H1 (cell line): ENCODE measurements around the gene ASMTL. TPM values are rescaled to one million over a fixed set of nuclear protein-coding genes. Genes with fewer than 3 reads are reported as not detected.

Source experiments
- CTCF ChIA-PET: fragments of 300-600 bp; sonication (Branson Sonifier 250); formaldehyde crosslinking; loops from one replicate; lab custom pipeline; 2021; ENCODE audit not compliant: partially characterized antibody; lab: Charles Lee
- POLR2A ChIA-PET: fragments of 300-600 bp; sonication (Branson Sonifier 250); formaldehyde crosslinking; loops from one replicate; lab custom pipeline; 2021; ENCODE audit warnings: inconsistent platforms; ENCODE audit not compliant: partially characterized antibody; lab: Charles Lee
- DNase-seq, 2 experiments: peaks; one replicate each; pipeline versions ENCODE4 v3.0.0 to v3.0.0-alpha.2; 2010 to 2022; ENCODE audit warnings: low spot score in 2 of 2, low read depth in 1 of 2, mixed read lengths in 1 of 2
- FAIRE-seq: peaks from 2 replicates; lab custom pipeline; 2011; peaks lifted over from hg19 to GRCh38; lab: Jason Lieb, UNC
- H2AFZ ChIP-seq: 2 replicates; pipeline ENCODE4 v1.8.1; 2012; ENCODE audit warnings: low read length, inconsistent platforms
- H2AK5ac ChIP-seq: 2 replicates; pipeline ENCODE4 v1.6.1; 2013; ENCODE audit warnings: low read depth, low read length
- H2BK120ac ChIP-seq: replicated peaks from 2 replicates; pipeline ENCODE3; 2013; ENCODE audit warnings: low read depth, low read length, inconsistent platforms
- H2BK12ac ChIP-seq: 2 replicates; pipeline ENCODE4 v1.6.1; 2013; ENCODE audit warnings: low read depth, low read length
- H2BK15ac ChIP-seq: 2 replicates; pipeline ENCODE4 v1.6.1; 2013; ENCODE audit warnings: low read length
- H2BK20ac ChIP-seq: 2 replicates; pipeline ENCODE4 v1.6.1; 2013; ENCODE audit warnings: low read length
- H2BK5ac ChIP-seq: 2 replicates; pipeline ENCODE4 v1.6.1; 2013; ENCODE audit warnings: low read depth, low read length
- H3K14ac ChIP-seq: 2 replicates; pipeline ENCODE4 v1.6.1; 2013; ENCODE audit warnings: inconsistent platforms; ENCODE audit not compliant: insufficient read length
- H3K18ac ChIP-seq: 2 replicates; pipeline ENCODE4 v1.6.1; 2013; ENCODE audit warnings: low read length; ENCODE audit errors: extremely low read depth
- H3K23ac ChIP-seq: 2 replicates; pipeline ENCODE4 v1.6.1; 2013; ENCODE audit warnings: inconsistent platforms; ENCODE audit not compliant: insufficient read length
- H3K23me2 ChIP-seq: 2 replicates; pipeline ENCODE4 v1.6.1; 2013; ENCODE audit warnings: low read depth, low read length
- H3K27ac ChIP-seq: 2 replicates; pipeline ENCODE4 v1.6.1; 2011; ENCODE audit warnings: low read depth, low read length, inconsistent platforms
- H3K27me3 ChIP-seq, 4 experiments: replicated peaks in 1 of 4; 1 replicate in 1 of 4; 2 replicates in 3 of 4; pipeline versions ENCODE4 v1.6.1 to v1.8.1; 2011 to 2013; ENCODE audit warnings: low read length in 3 of 4, mild to moderate bottlenecking in 3 of 4, inconsistent platforms in 2 of 4, mixed read lengths in 2 of 4, moderate library complexity in 1 of 4; ENCODE audit not compliant: control insufficient read depth in 3 of 4, insufficient read depth in 3 of 4; ENCODE audit errors: extremely low read depth in 1 of 4
- H3K36me3 ChIP-seq, 4 experiments: 2 replicates each; pipeline versions ENCODE4 v1.6.1 to v1.8.1; 2011 to 2013; ENCODE audit warnings: mild to moderate bottlenecking in 4 of 4, low read length in 3 of 4, moderate library complexity in 2 of 4, control low read depth in 1 of 4, inconsistent platforms in 1 of 4; ENCODE audit not compliant: insufficient read depth in 4 of 4, control insufficient read depth in 2 of 4
- H3K4ac ChIP-seq: replicated peaks from 2 replicates; pipeline ENCODE3; 2013; ENCODE audit warnings: low read length, low read depth, mixed read lengths, inconsistent platforms; ENCODE audit not compliant: insufficient read length
- H3K4me1 ChIP-seq, 4 experiments: replicated peaks in 1 of 4; 1 replicate in 1 of 4; 2 replicates in 3 of 4; pipeline versions ENCODE4 v1.6.1 to v1.8.1; 2011 to 2013; ENCODE audit warnings: low read length in 3 of 4, inconsistent platforms in 2 of 4, mixed read lengths in 1 of 4; ENCODE audit not compliant: insufficient read depth in 4 of 4, control insufficient read depth in 3 of 4
- H3K4me2 ChIP-seq, 2 experiments: 2 replicates each; pipeline versions ENCODE4 v1.6.1 to v1.8.1; 2011 to 2013; ENCODE audit warnings: low read depth in 2 of 2, low read length in 2 of 2, control low read depth in 1 of 2, inconsistent platforms in 1 of 2, mild to moderate bottlenecking in 1 of 2; ENCODE audit not compliant: insufficient read depth in 1 of 2
- H3K4me3 ChIP-seq, 4 experiments: fragments of 200-600, 300-600 bp in 1 of 4; sonication (generic), shearing (Covaris generic), sonication (Bioruptor Twin) in 1 of 4; 2 replicates each; pipeline versions ENCODE4 v1.5.1 to v1.8.1; 2011 to 2016; ENCODE audit warnings: low read length in 4 of 4, low read depth in 3 of 4, control low read depth in 2 of 4, inconsistent platforms in 2 of 4, mild to moderate bottlenecking in 2 of 4, mixed read lengths in 1 of 4, moderate library complexity in 1 of 4; ENCODE audit not compliant: insufficient read depth in 2 of 4; ENCODE audit errors: extremely low read depth in 1 of 4
- H3K56ac ChIP-seq: replicated peaks from 2 replicates; pipeline ENCODE3; 2013; ENCODE audit warnings: low read depth, mild to moderate bottlenecking, mixed read lengths, low read length, inconsistent platforms; ENCODE audit not compliant: insufficient read length
- H3K79me1 ChIP-seq: 2 replicates; pipeline ENCODE4 v1.6.1; 2013; ENCODE audit warnings: low read depth, low read length, control low read depth
- H3K79me2 ChIP-seq, 2 experiments: 2 replicates each; pipeline versions ENCODE4 v1.6.1 to v1.8.1; 2012 to 2013; ENCODE audit warnings: low read length in 2 of 2, mild to moderate bottlenecking in 2 of 2, inconsistent platforms in 1 of 2; ENCODE audit not compliant: insufficient read depth in 2 of 2, control insufficient read depth in 1 of 2
- H3K9ac ChIP-seq, 4 experiments: replicated peaks in 1 of 4; 1 replicate in 1 of 4; 2 replicates in 3 of 4; pipeline versions ENCODE4 v1.6.1 to v1.8.1; 2011 to 2013; ENCODE audit warnings: low read depth in 3 of 4, low read length in 3 of 4, control low read depth in 2 of 4, mild to moderate bottlenecking in 2 of 4, moderate library complexity in 2 of 4, inconsistent platforms in 1 of 4; ENCODE audit errors: extremely low read depth in 1 of 4
- H3K9me3 ChIP-seq, 2 experiments: 2 replicates each; pipeline versions ENCODE4 v1.6.1 to v1.8.1; 2012 to 2013; ENCODE audit warnings: mild to moderate bottlenecking in 2 of 2, moderate library complexity in 2 of 2, control low read depth in 1 of 2, inconsistent platforms in 1 of 2, low read depth in 1 of 2, low read length in 1 of 2, mixed read lengths in 1 of 2; ENCODE audit not compliant: insufficient read depth in 2 of 2
- H4K20me1 ChIP-seq, 2 experiments: replicated peaks in 1 of 2; 2 replicates each; pipeline versions ENCODE3 to v1.8.1; 2011 to 2013; ENCODE audit warnings: inconsistent platforms in 2 of 2, low read length in 2 of 2, mild to moderate bottlenecking in 1 of 2; ENCODE audit not compliant: insufficient read depth in 2 of 2, control insufficient read depth in 1 of 2
- H4K5ac ChIP-seq: 2 replicates; pipeline ENCODE4 v1.6.1; 2013; ENCODE audit warnings: low read length, low read depth, mixed read lengths, inconsistent platforms; ENCODE audit not compliant: insufficient read length
- H4K8ac ChIP-seq: 2 replicates; pipeline ENCODE4 v1.8.0; 2013; ENCODE audit warnings: mild to moderate bottlenecking, moderate library complexity, low read length, inconsistent platforms; ENCODE audit not compliant: insufficient read depth; ENCODE audit errors: extremely low read depth
- H4K91ac ChIP-seq: replicated peaks from 2 replicates; pipeline ENCODE3; 2013; ENCODE audit warnings: low read length, mixed read lengths, inconsistent platforms; ENCODE audit not compliant: insufficient read length
- FOSL1 ChIP-seq: IDR thresholded peaks from 2 replicates; pipeline ENCODE4 v1.6.1; 2011; ENCODE audit warnings: mild to moderate bottlenecking, low read depth, low read length, moderate library complexity; ENCODE audit not compliant: insufficient read depth
- HDAC2 ChIP-seq, 2 experiments: fragments of 300-600 bp in 1 of 2; sonication (generic) in 1 of 2; IDR thresholded peaks; 2 replicates each; pipeline ENCODE4 v1.6.1; 2011 to 2012; ENCODE audit warnings: low read depth in 2 of 2, low read length in 2 of 2, mild to moderate bottlenecking in 2 of 2, moderate library complexity in 2 of 2, borderline replicate concordance in 1 of 2, inconsistent platforms in 1 of 2
- KDM1A ChIP-seq: fragments of 200-600, 300-600 bp; sonication (generic); IDR thresholded peaks from 2 replicates; pipeline ENCODE4 v1.7.1; 2016; ENCODE audit warnings: mild to moderate bottlenecking, low read length, borderline replicate concordance
- MAFK ChIP-seq: IDR thresholded peaks from 2 replicates; pipeline ENCODE4 v1.6.1; 2012; ENCODE audit warnings: low read depth, mild to moderate bottlenecking, improper control_type of control experiment, low read length
- TAF7 ChIP-seq: optimal IDR thresholded peaks from 2 replicates; pipeline ENCODE3; 2011; ENCODE audit warnings: low read depth, mild to moderate bottlenecking, inconsistent platforms, low read length, moderate library complexity, borderline replicate concordance
- ZNF274 ChIP-seq: IDR thresholded peaks from 2 replicates; pipeline ENCODE4 v1.7.0; 2012; ENCODE audit warnings: low read length, borderline replicate concordance; ENCODE audit errors: extremely low read depth
- WGBS, 2 experiments: shearing (Covaris generic) in 1 of 2; methylation state at CpG; one replicate each; pipeline versions ENCODE4 v1.1.6 to v1.1.7; 2013 to 2015; ENCODE audit warnings: low lambda C conversion rate in 2 of 2, mixed read lengths in 2 of 2, inconsistent platforms in 1 of 2, low coverage in 1 of 2, missing lambda C conversion rate in 1 of 2; ENCODE audit not compliant: insufficient replicate concordance in 2 of 2, insufficient coverage in 1 of 2, insufficient read length in 1 of 2; ENCODE audit errors: extremely low coverage in 1 of 2, missing lambda C conversion rate in 1 of 2; 5-methylcytosine and 5-hydroxymethylcytosine counted together
- polyA plus RNA-seq, 7 experiments: library from polyadenylated mRNA; depleted of rRNA in 3 of 7; stranded (reverse) in 5 of 7; unstranded in 2 of 7; fragments of >200 nt in 5 of 7; fragments of 200-250 nt in 2 of 7; gene quantifications; 1 replicate in 5 of 7; 2 replicates in 1 of 7; 4 replicates in 1 of 7; pipeline versions ENCODE4 v1.2.1 to v1.2.3, GENCODE V29; 2011 to 2013; ENCODE audit warnings: missing spikeins in 2 of 7, mixed read lengths in 2 of 7
- total RNA-seq: library from RNA; stranded (reverse); fragmentation: NEBNext Ultra II Directional; extraction: Animal tissue kit (Norgen Biotek cat#: 25700); gene quantifications from 2 replicates; pipeline ENCODE4 v1.2.1, GENCODE V29; 2021
- TF ChIP-seq, protein P1 (sequence below): IDR thresholded peaks from 2 replicates; pipeline ENCODE4 v1.6.1; 2012; ENCODE audit warnings: inconsistent platforms

The ASMTL gene
- total and polyA plus RNA-seq, 2 of the 8 experiments (the other 6 are each of a cell fraction or from before 2014, with no cell fraction given) = 75.6 to 81.4 TPM

GRCh38 chrX:1486177-1486576, 33.5 kb upstream of the ASMTL start:
- Histone ChIP-seq H3K56ac (no peak overlapping the region), H3K79me1 (no peaks in the 10 kb centered on the region), H4K5ac (no peak overlapping the region), H4K8ac (no peak overlapping the region), H3K4me3 (no peak overlapping the region), H3K27ac (no peak overlapping the region), H2BK120ac (no peak overlapping the region), H4K91ac (no peak overlapping the region), H3K4me2 (no peak overlapping the region), H3K23ac (no peak overlapping the region), H2BK5ac (no peak overlapping the region), H3K4ac (no peak overlapping the region), H3K9me3 (peaks cover 0 to 4% of the 10 kb centered on the region in 2 experiments; a peak in 3 of 4 replicates), H4K20me1 (no peaks in the 10 kb centered on the region), H2BK15ac (no peak overlapping the region), H3K27me3 (no peaks in the 10 kb centered on the region), H2AFZ (no peak overlapping the region), H3K23me2 (no peaks in the 10 kb centered on the region; the same call in 1 of the 2 replicates), H2BK12ac (no peak overlapping the region), H2AK5ac (no peak overlapping the region), H3K14ac (no peak overlapping the region), H3K36me3 (no peaks in the 10 kb centered on the region), H3K18ac (no peak overlapping the region), H3K9ac (no peak overlapping the region), H3K4me1 (peaks cover 4 to 11% (median 4%) of the 10 kb centered on the region in 4 experiments; a peak in 5 of 7 replicates), H2BK20ac (no peak overlapping the region), H3K79me2 (no peaks in the 10 kb centered on the region)
- DNase-seq (no peak), FAIRE-seq (no peak)
- ChIA-PET POLR2A (no interaction called here), CTCF (no interaction called here)
- TF ChIP-seq, protein P1, sequence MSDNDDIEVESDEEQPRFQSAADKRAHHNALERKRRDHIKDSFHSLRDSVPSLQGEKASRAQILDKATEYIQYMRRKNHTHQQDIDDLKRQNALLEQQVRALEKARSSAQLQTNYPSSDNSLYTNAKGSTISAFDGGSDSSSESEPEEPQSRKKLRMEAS = no peak
- TF ChIP-seq KDM1A (peak; percentile 90; the same call in 1 of the 2 replicates), HDAC2 (IDR thresholded peaks at IDR 0.05; ENCODE audit: borderline replicate concordance in 1 of 2, low read depth in 2 of 2, low read length in 2 of 2) (peak in 1 of 2 experiments; percentile 74; a peak in 1 of 4 replicates), MAFK (no peak), TAF7 (no peak), ZNF274 (no peak), FOSL1 (no peak)
- 89% methylated on average over 5 of the region's 5 CpGs; no CpG with 5 or more reads in 1 of the 2 experiments for whole genome bisulfite sequencing, 2 experiments
